DND-41 (cell line): ENCODE data around the gene NPRL2.

Experiments used
- CTCF ChIP-seq: IDR thresholded peaks from 2 replicates; pipeline ENCODE4 v1.5.1; 2012; ENCODE audit warnings: borderline replicate concordance, low read length, moderate library complexity, mild to moderate bottlenecking; ENCODE audit not compliant: poor library complexity, severe bottlenecking; ENCODE audit errors: extremely low read depth
- EZH2 ChIP-seq: IDR thresholded peaks from 3 replicates; pipeline ENCODE4 v1.6.1; 2012; ENCODE audit warnings: borderline replicate concordance, low read depth, mild to moderate bottlenecking, moderate library complexity, low read length, inconsistent platforms; ENCODE audit not compliant: severe bottlenecking

DNA sequence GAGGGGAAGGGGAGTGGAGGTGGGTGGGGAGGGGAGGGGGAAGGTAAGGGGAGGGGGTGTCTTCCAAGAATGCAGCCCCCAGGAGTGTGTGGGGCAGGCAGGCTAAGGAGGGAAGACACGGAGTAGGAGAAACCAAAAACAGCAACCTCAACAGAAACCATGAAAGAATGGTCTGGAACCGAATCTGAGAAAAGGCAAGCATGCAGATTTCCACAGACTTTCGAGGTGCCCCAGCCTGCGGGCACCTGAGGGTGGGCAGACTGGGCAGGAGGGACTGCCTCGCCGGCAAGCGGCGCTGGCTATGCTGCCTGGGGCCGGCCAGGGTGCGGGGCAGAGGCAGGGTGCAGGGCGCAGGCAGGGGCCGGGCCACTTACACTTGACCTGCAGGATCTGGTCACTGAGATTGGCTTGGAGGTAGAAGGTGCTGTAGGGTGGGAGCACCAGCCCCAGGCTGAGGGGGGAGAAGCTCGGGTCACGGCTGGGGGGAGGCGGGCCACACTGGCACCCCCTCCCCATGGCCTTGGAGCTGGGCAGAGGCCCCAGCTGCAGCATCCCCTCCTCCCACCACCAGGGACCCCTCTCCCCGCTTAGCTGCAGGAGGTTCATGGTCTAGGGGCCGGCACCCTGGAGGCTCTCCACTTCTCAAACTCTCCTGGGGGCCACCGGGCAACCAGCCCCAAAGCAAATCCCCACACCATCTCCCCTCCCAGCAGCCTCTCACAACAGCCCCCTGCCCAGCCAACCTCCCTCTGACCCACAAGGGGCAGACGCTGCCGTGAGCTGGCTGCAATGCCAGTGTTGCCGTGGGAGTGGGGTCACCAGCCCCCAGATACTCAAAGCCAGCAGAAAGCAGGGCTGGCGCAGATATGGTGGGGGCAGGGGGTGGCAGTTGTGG is 24.0 kb upstream of the NPRL2 start:
- no peak for TF ChIP-seq CTCF
- TF ChIP-seq EZH2: no peak
